Measurements from ENCODE around the gene ZNF532. TPM values are rescaled to one million over a fixed set of nuclear protein-coding genes. Genes with fewer than 3 reads are reported as not detected.

ZNF532 gene
- total RNA-seq, 4 donors from 2014 or later = 48.3 to 128 (median 96.2) TPM

DNA sequence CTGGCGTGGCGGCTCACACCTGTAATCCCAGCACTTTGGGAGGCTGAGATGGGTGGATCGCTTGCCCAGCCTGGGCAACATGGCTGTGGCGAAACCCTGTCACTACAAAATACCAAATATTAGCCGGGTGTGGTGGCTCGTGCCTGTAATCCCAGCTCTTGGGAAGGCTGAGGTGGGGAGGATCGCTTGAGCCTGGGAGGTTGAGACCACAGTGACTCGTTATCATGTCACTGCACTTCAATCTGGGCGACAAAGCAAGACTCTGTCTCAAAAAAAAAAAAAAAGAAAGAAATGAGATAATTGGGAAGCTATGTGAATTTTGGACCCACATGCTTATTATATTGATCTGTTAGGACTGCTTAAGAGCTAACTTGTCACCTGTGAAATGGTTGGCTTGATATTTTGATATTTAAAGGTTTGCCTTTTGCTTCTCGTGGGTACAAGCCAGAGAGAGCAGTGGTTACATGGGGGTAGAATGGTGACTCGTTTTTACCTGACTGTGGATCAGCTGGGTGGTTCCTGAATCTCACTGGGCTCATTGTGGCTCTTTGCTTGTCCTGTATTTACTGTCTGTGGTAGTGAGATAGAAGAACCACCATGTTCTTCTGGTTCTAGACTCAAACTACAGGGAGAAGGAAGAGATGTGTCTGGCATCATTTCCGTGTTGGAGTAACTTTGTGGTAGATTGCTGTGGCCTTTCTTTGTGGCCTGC is 28.9 kb downstream of the ZNF532 start:
- WGBS, 2 donors (ENCODE audit: low coverage in 1 of 2) = 93 to 96% methylated on average over 3 to 12 of the region's 12 CpGs
- TF ChIP-seq, protein P1, sequence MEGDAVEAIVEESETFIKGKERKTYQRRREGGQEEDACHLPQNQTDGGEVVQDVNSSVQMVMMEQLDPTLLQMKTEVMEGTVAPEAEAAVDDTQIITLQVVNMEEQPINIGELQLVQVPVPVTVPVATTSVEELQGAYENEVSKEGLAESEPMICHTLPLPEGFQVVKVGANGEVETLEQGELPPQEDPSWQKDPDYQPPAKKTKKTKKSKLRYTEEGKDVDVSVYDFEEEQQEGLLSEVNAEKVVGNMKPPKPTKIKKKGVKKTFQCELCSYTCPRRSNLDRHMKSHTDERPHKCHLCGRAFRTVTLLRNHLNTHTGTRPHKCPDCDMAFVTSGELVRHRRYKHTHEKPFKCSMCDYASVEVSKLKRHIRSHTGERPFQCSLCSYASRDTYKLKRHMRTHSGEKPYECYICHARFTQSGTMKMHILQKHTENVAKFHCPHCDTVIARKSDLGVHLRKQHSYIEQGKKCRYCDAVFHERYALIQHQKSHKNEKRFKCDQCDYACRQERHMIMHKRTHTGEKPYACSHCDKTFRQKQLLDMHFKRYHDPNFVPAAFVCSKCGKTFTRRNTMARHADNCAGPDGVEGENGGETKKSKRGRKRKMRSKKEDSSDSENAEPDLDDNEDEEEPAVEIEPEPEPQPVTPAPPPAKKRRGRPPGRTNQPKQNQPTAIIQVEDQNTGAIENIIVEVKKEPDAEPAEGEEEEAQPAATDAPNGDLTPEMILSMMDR (IDR thresholded peaks at IDR 0.05) = no peak
- TF ChIP-seq POLR2A (IDR thresholded peaks at IDR 0.05) (no peak), EP300 (IDR thresholded peaks at IDR 0.05) (no peak), POLR2AphosphoS5 (IDR thresholded peaks at IDR 0.05) (no peak)
- Histone ChIP-seq H3K4me3 (no peak overlapping the region), H3K4me1 (peaks cover 0 to 47% (median 0%) of the 10 kb centered on the region in 3 donors), H3K36me3 (peaks cover 0 to 17% of the 10 kb centered on the region in 2 donors), H3K9me3 (no peaks in the 10 kb centered on the region), H3K27me3 (no peaks in the 10 kb centered on the region), H3K27ac (no peak overlapping the region)
- ATAC-seq = no peak

DNA sequence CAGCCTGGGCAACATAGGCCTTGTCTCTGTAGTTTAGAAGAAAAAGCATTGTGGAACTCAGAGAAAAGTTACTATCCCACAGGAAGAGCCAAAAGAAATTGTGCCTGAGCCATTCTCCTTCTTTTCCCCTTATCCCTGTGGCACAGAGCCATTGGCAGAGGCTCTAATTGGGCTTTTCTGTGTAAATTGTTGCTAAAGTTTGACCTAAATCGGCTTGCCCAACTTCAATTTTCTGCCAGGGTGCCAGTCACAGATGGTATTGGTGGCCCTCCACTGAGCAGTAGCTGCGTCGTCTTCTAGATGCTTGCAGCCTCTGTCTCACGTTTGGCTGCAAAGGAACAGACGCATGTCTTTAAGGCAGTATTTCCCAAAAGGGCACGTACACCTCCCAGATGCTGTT is 30.3 kb downstream of the ZNF532 start:
- Histone ChIP-seq H3K36me3 (peaks cover 0 to 13% of the 10 kb centered on the region in 2 donors), H3K4me3 (no peak overlapping the region), H3K4me1 (peaks cover 0 to 47% (median 0%) of the 10 kb centered on the region in 3 donors), H3K9me3 (no peaks in the 10 kb centered on the region), H3K27me3 (no peaks in the 10 kb centered on the region), H3K27ac (no peak overlapping the region)
- WGBS, 2 donors (ENCODE audit: low coverage in 1 of 2) = 78 to 81% methylated on average over 3 to 6 of the region's 6 CpGs
- no peak for TF ChIP-seq POLR2A (IDR thresholded peaks at IDR 0.05)
- no peak for TF ChIP-seq POLR2AphosphoS5 (IDR thresholded peaks at IDR 0.05)
- TF ChIP-seq, protein P1 (IDR thresholded peaks at IDR 0.05) = no peak
- no peak for TF ChIP-seq EP300 (IDR thresholded peaks at IDR 0.05)
- no peak for ATAC-seq

DNA sequence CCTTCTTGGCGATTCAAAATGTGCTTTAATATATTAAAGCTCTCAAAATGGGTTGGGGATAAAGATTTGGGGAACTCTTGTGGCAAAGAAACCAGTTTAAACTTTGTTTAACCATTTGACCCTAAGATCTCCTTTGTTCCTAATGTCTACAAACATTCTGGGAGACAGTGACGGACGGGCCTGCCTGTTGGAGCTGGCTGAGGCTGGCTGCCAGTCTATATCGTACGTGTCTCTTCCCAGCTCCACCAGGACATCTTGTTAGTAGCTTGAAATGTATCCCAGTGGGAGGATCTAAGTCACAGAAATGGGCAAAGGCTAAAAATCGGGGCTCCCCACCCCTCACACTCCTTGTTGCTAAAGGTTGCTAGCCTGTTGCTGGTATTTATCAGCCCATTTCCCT is 30.7 kb downstream of the ZNF532 start:
- H3K4me1 ChIP-seq = peaks cover 0 to 51% (median 0%) of the 10 kb centered on the region in 3 donors
- H3K27ac ChIP-seq = no peak overlapping the region

GRCh38 chr18:58896268-58896667 is 31.6 kb downstream of the ZNF532 start:
- 85 to 90% methylated on average over 2 of the region's 2 CpGs for WGBS, 2 donors (ENCODE audit: low coverage in 1 of 2)

More for the DNA sequence above, 30.7 kb downstream of the ZNF532 start:
- WGBS, 2 donors (ENCODE audit: low coverage in 1 of 2) = 64 to 83% methylated on average over 4 to 6 of the region's 6 CpGs
- ATAC-seq = no peak
- Histone ChIP-seq H3K4me3 (no peak overlapping the region), H3K27me3 (no peaks in the 10 kb centered on the region), H3K36me3 (peaks cover 0 to 11% of the 10 kb centered on the region in 2 donors), H3K9me3 (no peaks in the 10 kb centered on the region)
- no peak for TF ChIP-seq EP300 (IDR thresholded peaks at IDR 0.05)
- TF ChIP-seq, protein P1 (IDR thresholded peaks at IDR 0.05) = no peak
- no peak for TF ChIP-seq POLR2A (IDR thresholded peaks at IDR 0.05)
- TF ChIP-seq POLR2AphosphoS5 (IDR thresholded peaks at IDR 0.05) = no peak

More at GRCh38 chr18:58896268-58896667, 31.6 kb downstream of the ZNF532 start:
- Histone ChIP-seq H3K27me3 (no peaks in the 10 kb centered on the region), H3K9me3 (no peaks in the 10 kb centered on the region), H3K27ac (no peak overlapping the region), H3K4me3 (no peak overlapping the region), H3K4me1 (peaks cover 0 to 47% (median 0%) of the 10 kb centered on the region in 3 donors), H3K36me3 (peaks cover 0 to 15% of the 10 kb centered on the region in 2 donors)
- no peak for ATAC-seq
- TF ChIP-seq, protein P1 (IDR thresholded peaks at IDR 0.05) = no peak
- TF ChIP-seq POLR2AphosphoS5 (IDR thresholded peaks at IDR 0.05) (no peak), POLR2A (IDR thresholded peaks at IDR 0.05) (no peak), EP300 (IDR thresholded peaks at IDR 0.05) (no peak)
